Measurements from ENCODE around the gene HS3ST5. TPM values are rescaled to one million over a fixed set of nuclear protein-coding genes. Genes with fewer than 3 reads are reported as not detected.
"Not testable (repeated sequence)": the region's sequence is repeated elsewhere in the genome, so short reads cannot be mapped to it uniquely, and the experiment has no call there.

Gene HS3ST5
- total RNA-seq, 1 donor from 2014 or later, result 0.05 TPM

DNA sequence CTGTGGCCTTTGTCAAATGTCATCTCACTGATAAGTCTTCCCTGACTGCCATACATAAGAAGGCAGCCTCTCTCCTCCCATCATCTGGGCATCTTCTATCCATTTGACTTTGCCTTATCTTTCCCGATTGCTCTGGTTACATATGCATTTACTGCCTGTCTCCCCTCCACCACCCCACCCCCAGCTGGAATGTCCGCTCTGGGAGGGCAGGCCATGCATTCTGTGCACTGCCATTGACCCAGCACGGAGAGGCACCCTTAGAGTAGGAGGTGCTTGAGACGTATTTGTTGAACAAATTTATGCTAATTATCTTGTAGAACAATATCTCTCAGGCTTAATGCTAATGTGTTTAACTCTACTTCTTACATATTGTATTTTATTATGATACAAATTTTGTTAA is 188.0 kb downstream of the HS3ST5 start:
- no peak overlapping the region for H3K4me3 Mint-ChIP-seq (ENCODE audit: unreplicated experiment)
- TF ChIP-seq, protein P1, sequence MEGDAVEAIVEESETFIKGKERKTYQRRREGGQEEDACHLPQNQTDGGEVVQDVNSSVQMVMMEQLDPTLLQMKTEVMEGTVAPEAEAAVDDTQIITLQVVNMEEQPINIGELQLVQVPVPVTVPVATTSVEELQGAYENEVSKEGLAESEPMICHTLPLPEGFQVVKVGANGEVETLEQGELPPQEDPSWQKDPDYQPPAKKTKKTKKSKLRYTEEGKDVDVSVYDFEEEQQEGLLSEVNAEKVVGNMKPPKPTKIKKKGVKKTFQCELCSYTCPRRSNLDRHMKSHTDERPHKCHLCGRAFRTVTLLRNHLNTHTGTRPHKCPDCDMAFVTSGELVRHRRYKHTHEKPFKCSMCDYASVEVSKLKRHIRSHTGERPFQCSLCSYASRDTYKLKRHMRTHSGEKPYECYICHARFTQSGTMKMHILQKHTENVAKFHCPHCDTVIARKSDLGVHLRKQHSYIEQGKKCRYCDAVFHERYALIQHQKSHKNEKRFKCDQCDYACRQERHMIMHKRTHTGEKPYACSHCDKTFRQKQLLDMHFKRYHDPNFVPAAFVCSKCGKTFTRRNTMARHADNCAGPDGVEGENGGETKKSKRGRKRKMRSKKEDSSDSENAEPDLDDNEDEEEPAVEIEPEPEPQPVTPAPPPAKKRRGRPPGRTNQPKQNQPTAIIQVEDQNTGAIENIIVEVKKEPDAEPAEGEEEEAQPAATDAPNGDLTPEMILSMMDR (IDR thresholded peaks at IDR 0.05), result no peak
- DNase-seq (ENCODE audit: low spot score), result no peak
- H3K9me3 Mint-ChIP-seq (ENCODE audit: low read depth), result no peaks in the 10 kb centered on the region
- H3K27me3 Mint-ChIP-seq (ENCODE audit: low read depth), result no peaks in the 10 kb centered on the region
- no peaks in the 10 kb centered on the region for H3K36me3 Mint-ChIP-seq (ENCODE audit: low read depth)
- H3K27ac Mint-ChIP-seq (ENCODE audit: unreplicated experiment), result no peak overlapping the region
- peaks cover 6% of the 10 kb centered on the region for H3K4me1 Mint-ChIP-seq (ENCODE audit: low read depth)

DNA sequence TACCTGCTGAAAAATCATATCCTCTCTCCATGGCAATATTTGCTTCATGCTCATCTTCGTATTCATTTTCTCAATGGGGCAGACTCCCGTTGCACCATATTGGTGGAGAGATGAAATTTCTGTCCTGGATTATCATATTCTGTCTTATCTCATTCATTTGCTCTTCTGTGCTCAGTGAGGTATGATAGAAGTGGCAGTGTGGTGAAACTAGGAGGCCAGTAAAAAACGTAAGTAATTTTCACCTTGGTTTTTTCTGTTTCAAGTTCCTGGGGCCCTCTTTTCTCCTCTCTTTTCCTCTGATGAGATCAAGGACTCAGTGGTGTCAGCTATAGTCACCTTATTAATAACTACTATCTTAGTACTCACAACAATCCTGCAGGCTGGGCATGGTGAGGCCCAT is 189.4 kb downstream of the HS3ST5 start:
- TF ChIP-seq, protein P1 (IDR thresholded peaks at IDR 0.05), result no peak
- DNase-seq (ENCODE audit: low spot score), result no peak
- Mint-ChIP-seq H3K4me3 (ENCODE audit: unreplicated experiment) (no peak overlapping the region), H3K36me3 (ENCODE audit: low read depth) (no peaks in the 10 kb centered on the region), H3K27ac (ENCODE audit: unreplicated experiment) (no peak overlapping the region), H3K4me1 (ENCODE audit: low read depth) (no peaks in the 10 kb centered on the region), H3K27me3 (ENCODE audit: low read depth) (no peaks in the 10 kb centered on the region), H3K9me3 (ENCODE audit: low read depth) (no peaks in the 10 kb centered on the region)

DNA sequence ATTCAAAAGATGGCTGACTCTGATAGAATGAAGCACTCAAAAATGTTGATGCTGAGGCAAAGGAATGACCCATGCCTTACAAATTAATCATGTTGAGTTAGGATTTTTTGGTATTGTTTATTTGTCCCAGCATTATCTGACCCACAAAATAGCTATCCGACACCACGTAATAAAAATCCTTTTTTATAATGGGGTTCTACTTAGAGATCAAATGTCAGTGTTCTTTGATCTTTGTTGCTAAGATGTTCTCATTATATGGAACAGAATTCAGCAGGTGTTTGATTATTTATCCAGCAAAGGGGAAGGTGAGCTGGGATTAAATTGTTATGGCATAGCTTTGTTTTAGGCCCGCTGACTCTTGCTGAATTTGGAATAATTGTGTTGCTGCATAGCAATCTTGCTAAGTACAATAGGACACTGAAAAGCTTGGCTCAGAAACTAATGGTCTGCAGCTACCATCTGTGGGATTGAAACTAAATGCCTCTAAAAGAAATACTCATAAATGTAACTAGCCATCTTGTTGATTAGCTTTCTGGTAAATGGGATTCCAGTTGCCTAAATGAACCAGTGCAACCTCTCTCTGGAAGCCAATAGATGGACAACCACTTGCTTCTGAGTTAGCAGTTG is 191.6 kb downstream of the HS3ST5 start:
- TF ChIP-seq, protein P1 (IDR thresholded peaks at IDR 0.05), result no peak
- no peak for DNase-seq (ENCODE audit: low spot score)
- no peaks in the 10 kb centered on the region for H3K27me3 Mint-ChIP-seq (ENCODE audit: low read depth)
- no peak overlapping the region for H3K4me3 Mint-ChIP-seq (ENCODE audit: unreplicated experiment)
- no peak overlapping the region for H3K27ac Mint-ChIP-seq (ENCODE audit: unreplicated experiment)
- H3K36me3 Mint-ChIP-seq (ENCODE audit: low read depth), result no peaks in the 10 kb centered on the region
- H3K9me3 Mint-ChIP-seq (ENCODE audit: low read depth), result peaks cover 9% of the 10 kb centered on the region
- H3K4me1 Mint-ChIP-seq (ENCODE audit: low read depth), result no peaks in the 10 kb centered on the region

DNA sequence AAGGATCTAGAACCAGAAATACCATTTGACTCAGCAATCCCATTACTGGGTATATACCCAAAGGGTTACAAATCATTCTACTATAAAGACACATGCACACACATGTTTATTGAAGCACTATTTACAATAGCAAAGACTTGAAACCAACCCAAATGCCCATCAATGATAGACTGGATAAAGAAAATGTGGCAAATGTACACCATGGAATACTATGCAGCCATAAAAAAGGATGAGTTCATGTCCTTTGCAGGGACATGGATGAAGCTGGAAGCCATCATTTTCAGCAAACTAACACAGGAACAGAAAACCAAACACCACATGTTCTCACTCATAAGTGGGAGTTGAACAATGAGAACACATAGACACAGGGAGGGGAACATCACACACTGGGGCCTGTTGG is 193.6 kb downstream of the HS3ST5 start:
- not testable (repeated sequence) for DNase-seq (ENCODE audit: low spot score); H3K36me3 Mint-ChIP-seq (ENCODE audit: low read depth); H3K4me3 Mint-ChIP-seq (ENCODE audit: unreplicated experiment); H3K27ac Mint-ChIP-seq (ENCODE audit: unreplicated experiment); H3K4me1 Mint-ChIP-seq (ENCODE audit: low read depth); H3K27me3 Mint-ChIP-seq (ENCODE audit: low read depth)
- H3K9me3 Mint-ChIP-seq (ENCODE audit: low read depth), result peaks cover 10% of the 10 kb centered on the region

DNA sequence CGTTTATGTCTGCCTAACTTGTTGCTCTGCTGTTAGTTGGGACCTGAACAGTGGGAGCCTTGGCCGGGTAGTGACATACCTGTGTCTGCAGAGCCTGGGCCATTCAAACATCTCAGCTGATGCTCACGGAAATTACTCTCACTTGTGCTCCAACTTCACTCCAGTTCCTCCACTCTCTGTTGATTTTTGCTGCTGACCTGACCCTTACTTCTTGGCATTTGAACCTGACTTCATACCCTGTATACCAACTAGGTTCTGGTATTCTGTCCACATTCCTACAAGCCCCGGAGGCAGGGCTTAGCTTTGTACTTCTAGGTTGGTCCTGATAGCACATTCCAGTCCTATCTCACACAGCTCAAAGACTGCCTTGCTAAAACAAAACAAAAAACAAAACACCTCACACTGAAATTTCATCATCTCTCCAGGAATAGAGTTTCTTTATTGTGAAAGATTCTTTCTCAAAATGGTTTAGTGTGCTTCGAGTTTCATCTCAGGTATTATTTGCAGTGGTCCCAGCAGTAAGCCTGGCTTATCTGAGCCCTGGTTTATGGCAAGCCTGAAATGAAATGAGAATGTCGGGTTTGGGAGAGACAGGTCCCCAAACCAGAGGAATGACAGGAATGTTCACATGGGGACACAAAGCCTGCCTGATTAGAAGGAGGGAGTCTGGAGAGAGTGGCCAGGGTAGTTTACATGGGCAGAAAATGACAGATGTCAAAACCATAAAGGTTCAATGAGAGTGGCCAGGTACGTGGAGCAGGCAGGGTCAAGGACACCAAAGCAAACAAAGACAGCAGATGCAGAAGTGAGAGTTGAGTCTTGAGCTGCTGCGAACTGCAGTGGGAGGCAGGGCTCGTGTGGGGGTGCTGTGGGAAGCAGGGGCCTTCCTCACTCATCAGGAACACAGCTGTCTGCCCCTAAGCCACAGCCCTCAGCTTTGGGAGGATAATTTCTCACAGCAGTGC is 197.7 kb downstream of the HS3ST5 start:
- Mint-ChIP-seq H3K36me3 (ENCODE audit: low read depth) (no peaks in the 10 kb centered on the region), H3K4me3 (ENCODE audit: unreplicated experiment) (no peak overlapping the region), H3K27ac (ENCODE audit: unreplicated experiment) (no peak overlapping the region), H3K27me3 (ENCODE audit: low read depth) (no peaks in the 10 kb centered on the region), H3K9me3 (ENCODE audit: low read depth) (peaks cover 10% of the 10 kb centered on the region), H3K4me1 (ENCODE audit: low read depth) (peaks cover 18% of the 10 kb centered on the region)
- DNase-seq (ENCODE audit: low spot score), result no peak
- TF ChIP-seq, protein P1 (IDR thresholded peaks at IDR 0.05), result no peak
